Liver (tissue), 9 donors: ENCODE measurements around the gene CFAP74. TPM values are rescaled to one million over a fixed set of nuclear protein-coding genes. Genes with fewer than 3 reads are reported as not detected.

Source experiments
- DNase-seq: peaks from one replicate; pipeline ENCODE4 v3.0.0-alpha.2; 2017; ENCODE audit warnings: low spot score
- H3K27ac ChIP-seq, 2 donors: one replicate each; pipeline ENCODE4 v1.7.0; 2013; ENCODE audit warnings: inconsistent platforms in 2 of 2, low read length in 2 of 2, control low read depth in 1 of 2, low read depth in 1 of 2, mild to moderate bottlenecking in 1 of 2
- H3K27me3 ChIP-seq, 4 donors: one replicate each; pipeline versions ENCODE4 v1.6.1 to v1.7.0; 2013; ENCODE audit warnings: low read length in 3 of 4, inconsistent platforms in 1 of 4, mild to moderate bottlenecking in 1 of 4, moderate library complexity in 1 of 4; ENCODE audit not compliant: control insufficient read depth in 4 of 4, insufficient read depth in 4 of 4
- H3K36me3 ChIP-seq, 4 donors: one replicate each; pipeline versions ENCODE4 v1.6.1 to v1.7.0; 2013; ENCODE audit warnings: low read length in 3 of 4, mild to moderate bottlenecking in 3 of 4, low read depth in 1 of 4, moderate library complexity in 1 of 4; ENCODE audit not compliant: control insufficient read depth in 4 of 4, insufficient read depth in 3 of 4
- H3K4me1 ChIP-seq, 4 donors: one replicate each; pipeline versions ENCODE4 v1.6.1 to v1.7.0; 2013; ENCODE audit warnings: low read length in 3 of 4, mild to moderate bottlenecking in 3 of 4, moderate library complexity in 1 of 4; ENCODE audit not compliant: control insufficient read depth in 4 of 4, insufficient read depth in 4 of 4
- H3K4me3 ChIP-seq, 3 donors: one replicate each; pipeline versions ENCODE4 v1.6.1 to v1.7.0; 2013; ENCODE audit warnings: low read length in 3 of 3, control low read depth in 1 of 3, low read depth in 1 of 3, mild to moderate bottlenecking in 1 of 3
- H3K9ac ChIP-seq, 2 donors: one replicate each; pipeline ENCODE4 v1.7.0; 2013; ENCODE audit warnings: low read length in 2 of 2, mild to moderate bottlenecking in 2 of 2, moderate library complexity in 2 of 2, control low read depth in 1 of 2, low read depth in 1 of 2
- H3K9me3 ChIP-seq, 4 donors: one replicate each; pipeline versions ENCODE4 v1.6.1 to v1.7.0; 2013; ENCODE audit warnings: low read length in 3 of 4; ENCODE audit not compliant: control insufficient read depth in 4 of 4
- ATF3 ChIP-seq: IDR thresholded peaks from 2 replicates; pipeline ENCODE4 v1.6.1; 2016; ENCODE audit warnings: antibody characterized with exemption
- CTCF ChIP-seq: fragments of 150-350 bp; IDR thresholded peaks from 2 replicates; pipeline ENCODE4 v1.5.1; 2017; ENCODE audit warnings: improper control_type of control experiment, low read depth, low read length; ENCODE audit not compliant: missing input control
- EGR1 ChIP-seq, 2 donors: IDR thresholded peaks; 2 replicates each; pipeline ENCODE4 v1.6.1; 2016 to 2018; ENCODE audit warnings: antibody characterized with exemption in 2 of 2, low read depth in 2 of 2
- FOXA1 ChIP-seq: IDR thresholded peaks from 2 replicates; pipeline ENCODE4 v1.6.1; 2016; ENCODE audit warnings: antibody characterized with exemption
- FOXA2 ChIP-seq: IDR thresholded peaks from 2 replicates; pipeline ENCODE4 v1.6.1; 2016; ENCODE audit warnings: antibody characterized with exemption
- GABPA ChIP-seq, 2 donors: IDR thresholded peaks in 1 of 2; conservative IDR thresholded peaks in 1 of 2; 2 replicates each; pipeline ENCODE4 v1.6.1; 2016; ENCODE audit warnings: antibody characterized with exemption in 2 of 2, mild to moderate bottlenecking in 1 of 2, moderate library complexity in 1 of 2
- HNF4A ChIP-seq, 2 donors: conservative IDR thresholded peaks; 2 replicates each; pipeline ENCODE4 v1.6.1; 2016; ENCODE audit warnings: antibody characterized with exemption in 2 of 2, mild to moderate bottlenecking in 2 of 2
- HNF4G ChIP-seq: IDR thresholded peaks from 2 replicates; pipeline ENCODE4 v1.6.1; 2016; ENCODE audit warnings: antibody characterized with exemption
- JUND ChIP-seq, 2 donors: IDR thresholded peaks; 2 replicates each; pipeline ENCODE4 v1.6.1; 2016; ENCODE audit warnings: antibody characterized with exemption in 2 of 2
- NR2F2 ChIP-seq: IDR thresholded peaks from 2 replicates; pipeline ENCODE4 v1.6.1; 2016; ENCODE audit warnings: antibody characterized with exemption
- RAD21 ChIP-seq, 2 donors: IDR thresholded peaks; 2 replicates each; pipeline ENCODE4 v1.6.1; 2016; ENCODE audit warnings: antibody characterized with exemption in 2 of 2, mild to moderate bottlenecking in 2 of 2
- REST ChIP-seq: IDR thresholded peaks from 2 replicates; pipeline ENCODE4 v1.6.1; 2016; ENCODE audit warnings: antibody characterized with exemption, mild to moderate bottlenecking
- RXRA ChIP-seq, 2 donors: IDR thresholded peaks; 2 replicates each; pipeline ENCODE4 v1.6.1; 2017 to 2018; ENCODE audit warnings: antibody characterized with exemption in 2 of 2, mild to moderate bottlenecking in 1 of 2
- SP1 ChIP-seq: IDR thresholded peaks from 2 replicates; pipeline ENCODE4 v1.6.1; 2018; ENCODE audit warnings: antibody characterized with exemption, mild to moderate bottlenecking
- TAF1 ChIP-seq: conservative IDR thresholded peaks from 2 replicates; pipeline ENCODE4 v1.6.1; 2016; ENCODE audit warnings: antibody characterized with exemption, mild to moderate bottlenecking
- YY1 ChIP-seq: IDR thresholded peaks from 2 replicates; pipeline ENCODE4 v1.6.1; 2016; ENCODE audit warnings: antibody characterized with exemption, mild to moderate bottlenecking
- ZBTB33 ChIP-seq: IDR thresholded peaks from 2 replicates; pipeline ENCODE4 v1.6.1; 2016; ENCODE audit warnings: antibody characterized with exemption
- WGBS: extraction: QIAGEN DNeasy Blood & Tissue Kit; methylation state at CpG from one replicate; pipeline ENCODE4 v1.1.7; 2013; 5-methylcytosine and 5-hydroxymethylcytosine counted together
- polyA plus RNA-seq, 2 donors: library from polyadenylated mRNA; stranded (reverse) in 1 of 2; unstranded in 1 of 2; fragments of 200-250 nt in 1 of 2; fragments of >200 nt in 1 of 2; fragmentation: Nextera tagmentation in 1 of 2; extraction: Ambion mirVana in 1 of 2; gene quantifications; one replicate each; pipeline versions ENCODE4 v1.2.1 to v1.2.3, GENCODE V29; 2013 to 2015
- total RNA-seq, 2 donors: library from RNA; depleted of rRNA; stranded (reverse); fragments of >200 nt; gene quantifications; one replicate each; pipeline ENCODE4 v1.2.3, GENCODE V29; 2014
- TF ChIP-seq, protein P1 (sequence below): IDR thresholded peaks from 2 replicates; pipeline ENCODE4 v1.6.1; 2016; ENCODE audit warnings: antibody characterized with exemption
- donor health status: healthy.
- donor health status: healthy.
- donor health status: healthy.
- donor health status: healthy.
- donor health status: healthy.

CFAP74 gene
- total and polyA plus RNA-seq, 4 donors = under 0.01 to 0.31 TPM; not detected in 2

DNA sequence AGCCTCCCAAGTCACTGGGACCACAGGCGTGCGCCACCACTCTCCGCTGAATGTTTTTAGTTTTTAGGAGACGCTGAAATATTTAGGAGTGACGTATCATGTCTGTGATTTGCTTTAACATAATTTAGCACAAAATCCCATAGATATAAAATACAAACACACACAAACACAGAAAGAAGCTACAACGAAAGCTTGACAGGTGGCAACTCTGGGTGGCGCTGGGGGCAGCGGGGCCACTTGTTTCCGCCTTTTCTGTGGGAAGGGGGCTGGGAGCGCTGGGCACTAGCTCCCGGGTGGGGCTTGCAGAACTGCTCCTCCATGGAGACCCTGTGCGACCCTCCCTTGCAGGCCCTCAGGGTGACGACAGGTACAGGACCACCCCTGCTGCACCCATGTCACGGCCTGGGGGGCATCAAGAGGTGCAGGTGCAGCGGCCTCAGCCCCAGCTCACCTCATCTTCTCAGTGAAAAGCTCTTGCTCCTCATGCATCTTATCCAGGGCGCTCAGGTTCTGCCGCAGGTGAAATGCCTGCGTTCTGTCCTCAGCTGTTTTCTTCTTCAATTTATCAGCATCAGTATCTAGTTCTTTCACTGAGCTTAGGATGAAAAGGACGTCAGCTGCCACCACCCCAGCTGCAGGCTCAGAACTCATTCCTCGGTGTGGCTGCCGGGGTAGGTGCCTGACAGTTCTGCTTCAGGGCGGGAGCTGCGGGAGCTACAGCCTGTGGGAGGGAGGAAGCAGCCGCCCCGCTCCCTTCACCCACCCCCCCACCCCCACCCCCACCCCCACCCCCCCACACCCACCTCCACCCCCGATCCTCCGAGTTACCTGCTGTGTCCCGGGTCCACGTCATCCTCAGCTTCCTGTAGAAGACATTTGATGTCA lies 15.3 kb downstream of the CFAP74 start:
- Histone ChIP-seq H3K4me1 (peaks cover 0 to 2% (median 0%) of the 10 kb centered on the region in 4 donors), H3K9me3 (no peaks in the 10 kb centered on the region), H3K9ac (no peak overlapping the region), H3K4me3 (no peak overlapping the region), H3K27ac (no peak overlapping the region), H3K36me3 (no peaks in the 10 kb centered on the region), H3K27me3 (no peaks in the 10 kb centered on the region)
- TF ChIP-seq REST = no peak
- no peak for TF ChIP-seq CTCF
- no peak for TF ChIP-seq RAD21 (IDR thresholded peaks at IDR 0.05)
- no peak for TF ChIP-seq NR2F2
- no peak for TF ChIP-seq ATF3
- TF ChIP-seq, protein P1, sequence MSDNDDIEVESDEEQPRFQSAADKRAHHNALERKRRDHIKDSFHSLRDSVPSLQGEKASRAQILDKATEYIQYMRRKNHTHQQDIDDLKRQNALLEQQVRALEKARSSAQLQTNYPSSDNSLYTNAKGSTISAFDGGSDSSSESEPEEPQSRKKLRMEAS = no peak
- TF ChIP-seq TAF1 = no peak
- TF ChIP-seq FOXA2 = no peak
- TF ChIP-seq EGR1 (IDR thresholded peaks at IDR 0.05; ENCODE audit: low read depth in 2 of 2) = no peak
- TF ChIP-seq ZBTB33 = no peak
- no peak for TF ChIP-seq YY1
- TF ChIP-seq FOXA1 = no peak
- no peak for TF ChIP-seq JUND (IDR thresholded peaks at IDR 0.05)
- TF ChIP-seq HNF4A (conservative IDR thresholded peaks at IDR 0.05) = no peak
- no peak for TF ChIP-seq GABPA (IDR thresholded peaks at IDR 0.05 in 1 of 2, conservative IDR thresholded peaks at IDR 0.05 in 1 of 2)
- no peak for TF ChIP-seq RXRA (IDR thresholded peaks at IDR 0.05)
- TF ChIP-seq SP1 = no peak
- TF ChIP-seq HNF4G = no peak
- DNase-seq = no peak
- WGBS = 63% methylated on average over 29 of the region's 29 CpGs
